Measurements from ENCODE around the gene SLC2A4.

GRCh38 chr17:7329997-7330637 is 48.6 kb downstream of the SLC2A4 start:
- TF ChIP-seq POLR2AphosphoS5 (IDR thresholded peaks at IDR 0.05; ENCODE audit: low read depth) (no peak), CTCF (IDR thresholded peaks at IDR 0.05; ENCODE audit: insufficient read depth, low read length) (no peak), REST (IDR thresholded peaks at IDR 0.05; ENCODE audit: insufficient replicate concordance, low read depth) (no peak)

Measured in HL-60 (cell line).